PC-3 (cell line): ENCODE data around the gene ZNF672. TPM values are rescaled to one million over a fixed set of nuclear protein-coding genes. Genes with fewer than 3 reads are reported as not detected.

Experiments used
- ATAC-seq: fragments of 200-7000 bp; cut with Tn5 transposase; 2 replicates; pipeline ENCODE4 v1.9.1; 2020; ENCODE audit warnings: mild to moderate bottlenecking, moderate library complexity
- BruUV-seq: library from RNA; stranded (reverse); fragments of 400-500 nt; replicated peaks from 2 replicates; lab custom pipeline; 2021; lab: Mats Ljungman, UMichigan
- CTCF ChIA-PET: fragments of 300-600 bp; sonication (Branson Sonifier 250); formaldehyde crosslinking; loops from one replicate; lab custom pipeline; 2022; ENCODE audit warnings: antibody characterized with exemption; lab: Charles Lee
- POLR2A ChIA-PET: fragments of 300-600 bp; sonication (Branson Sonifier 250); formaldehyde crosslinking; loops from one replicate; lab custom pipeline; 2022; ENCODE audit warnings: antibody characterized with exemption; ENCODE audit not compliant: unreplicated experiment; lab: Charles Lee
- DNase-seq: peaks from one replicate; pipeline ENCODE4 v3.0.0-alpha.2; 2015
- H2AFZ ChIP-seq: fragments of 300-600 bp; sonication (generic); 2 replicates; pipeline ENCODE4 v1.6.0; 2016; ENCODE audit warnings: antibody characterized with exemption, low read length
- H3F3A ChIP-seq: fragments of 300-600 bp; sonication (generic); one replicate; pipeline ENCODE4 v1.6.0; 2017; ENCODE audit warnings: antibody characterized with exemption, low read length, control low read depth, mild to moderate bottlenecking; ENCODE audit not compliant: unreplicated experiment
- H3K27ac ChIP-seq: fragments of 300-600 bp; sonication (generic); 2 replicates; pipeline ENCODE4 v1.5.1; 2016; ENCODE audit warnings: mild to moderate bottlenecking, low read length
- H3K27me3 ChIP-seq: fragments of 300-600 bp; sonication (generic); 2 replicates; pipeline ENCODE4 v1.6.1; 2016; ENCODE audit warnings: low read length, mixed read lengths
- H3K36me3 ChIP-seq: fragments of 300-600 bp; sonication (generic); 2 replicates; pipeline ENCODE4 v1.6.1; 2016; ENCODE audit warnings: low read depth, mixed run types, low read length, mixed read lengths
- H3K4me1 ChIP-seq: fragments of 300-600 bp; sonication (generic); 2 replicates; pipeline ENCODE4 v1.5.1; 2016; ENCODE audit warnings: low read length; ENCODE audit not compliant: insufficient read depth
- H3K4me2 ChIP-seq: fragments of 300-600 bp; sonication (generic); 2 replicates; pipeline ENCODE4 v1.6.0; 2016; ENCODE audit warnings: low read length
- H3K4me3 ChIP-seq: fragments of 300-600 bp; sonication (generic); 2 replicates; pipeline ENCODE4 v1.5.1; 2016; ENCODE audit warnings: mild to moderate bottlenecking, low read length, mixed read lengths
- H3K79me2 ChIP-seq: fragments of 300-600 bp; sonication (generic); 2 replicates; pipeline ENCODE4 v1.6.1; 2017; ENCODE audit warnings: low read length, mixed read lengths
- H3K9ac ChIP-seq: fragments of 300-600 bp; sonication (generic); 2 replicates; pipeline ENCODE4 v1.6.0; 2016; ENCODE audit warnings: mild to moderate bottlenecking, low read length
- H3K9me2 ChIP-seq: fragments of 300-600 bp; sonication (generic); replicated peaks from 2 replicates; pipeline ENCODE4 v1.6.1; 2016; ENCODE audit warnings: mixed run types, low read length, mixed read lengths
- H3K9me3 ChIP-seq: fragments of 300-600 bp; sonication (generic); 2 replicates; pipeline ENCODE4 v1.6.1; 2016; ENCODE audit warnings: low read length, mixed read lengths
- H4K20me1 ChIP-seq: fragments of 300-600 bp; sonication (generic); 2 replicates; pipeline ENCODE4 v1.6.1; 2016; ENCODE audit warnings: low read length, mixed read lengths
- EZH2 ChIP-seq: fragments of 300-600 bp; sonication (generic); IDR thresholded peaks from one replicate; pipeline ENCODE4 v1.6.1; 2017; ENCODE audit warnings: antibody characterized with exemption, mild to moderate bottlenecking, low read length; ENCODE audit not compliant: unreplicated experiment
- EZH2phosphoT487 ChIP-seq: fragments of 300-600 bp; sonication (generic); IDR thresholded peaks from 2 replicates; pipeline ENCODE4 v1.6.1; 2018; ENCODE audit warnings: mild to moderate bottlenecking, antibody characterized with exemption, low read length, borderline replicate concordance
- intact Hi-C: fragments of 100-400 bp; cut with micrococcal nuclease; formaldehyde crosslinking; loops from 2 replicates; pipeline ENCODE4 v1.9.0; 2023
- total RNA-seq: library from RNA; depleted of rRNA; stranded (reverse); fragments of >200 nt; gene quantifications from 2 replicates; pipeline ENCODE4 v1.2.3, GENCODE V29; 2014
- TF ChIP-seq, protein P1 (sequence below): fragments of 300-600 bp; sonication (generic); conservative IDR thresholded peaks from 2 replicates; pipeline ENCODE4 v1.5.1; 2017; ENCODE audit warnings: antibody characterized with exemption, low read depth, mild to moderate bottlenecking, low read length

ZNF672 gene
- total RNA-seq, 1 experiment from 2014 or later, result 83.9 TPM

DNA sequence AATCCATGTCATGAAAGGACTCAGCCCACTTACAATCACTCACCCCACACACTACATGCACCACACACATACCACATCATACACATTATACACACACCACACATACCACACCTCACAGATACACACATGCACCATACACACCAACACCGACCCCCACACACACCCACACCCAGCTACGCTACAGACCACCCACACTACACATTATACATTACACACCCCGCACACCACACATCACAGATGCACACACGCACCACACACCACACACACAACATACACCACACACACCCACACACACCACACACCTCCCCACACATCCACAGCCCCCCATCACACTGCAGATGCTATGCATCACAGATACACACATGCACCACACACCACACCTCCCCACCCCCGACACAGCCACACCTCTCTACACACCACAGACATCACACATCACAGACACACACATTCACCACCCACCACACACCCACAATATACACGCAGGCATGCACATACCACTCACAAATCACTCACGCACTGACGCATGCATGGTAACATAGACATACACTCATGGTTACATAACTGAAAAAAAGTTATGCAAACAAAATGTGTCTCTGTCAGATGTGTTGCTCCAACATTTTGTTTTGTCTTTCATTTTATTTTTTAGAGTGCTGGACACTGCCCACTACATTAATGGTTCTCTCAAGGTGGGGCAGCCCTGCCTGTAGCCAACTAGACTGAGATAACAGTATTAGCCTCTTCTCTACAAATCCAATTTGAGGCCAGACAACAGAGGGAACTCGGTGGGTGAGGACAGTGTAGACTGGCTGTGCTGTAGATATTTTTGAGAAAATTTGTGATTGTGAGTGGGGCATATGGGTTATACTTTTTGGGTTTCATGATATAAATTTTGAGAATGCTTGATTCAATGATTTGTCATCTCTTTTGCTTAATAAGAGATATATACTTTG lies 52.8 kb downstream of the ZNF672 start:
- Histone ChIP-seq H3K9ac (no peak overlapping the region), H3K4me3 (no peak overlapping the region), H3K36me3 (no peaks in the 10 kb centered on the region)

DNA sequence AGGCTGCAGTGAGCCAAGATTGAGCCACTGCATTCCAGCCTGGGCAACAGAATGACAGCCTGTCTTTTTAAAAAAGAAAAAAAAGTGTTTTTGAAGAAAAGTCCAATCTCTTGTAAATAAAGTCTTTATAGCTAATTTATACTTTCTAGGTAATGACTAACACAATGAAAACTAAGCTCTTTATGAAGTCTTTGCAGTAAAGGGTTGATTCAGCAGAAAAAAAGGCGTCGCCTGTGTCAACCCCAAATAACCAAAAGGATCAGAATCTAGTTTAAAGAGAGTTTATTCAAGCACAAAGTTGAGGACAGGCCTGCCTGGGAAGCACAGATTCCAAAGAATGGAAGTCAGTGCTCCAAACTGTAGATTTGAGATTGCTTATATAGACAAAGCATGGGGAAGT lies 53.7 kb downstream of the ZNF672 start:
- no peaks in the 10 kb centered on the region for H3K27me3 ChIP-seq
- H3K4me2 ChIP-seq, result no peak overlapping the region
- no peak for DNase-seq
- ChIA-PET POLR2A (no interaction called here), CTCF (no interaction called here)
- no peaks in the 10 kb centered on the region for H4K20me1 ChIP-seq
- no peaks in the 10 kb centered on the region for H3K36me3 ChIP-seq
- H3K9me2 ChIP-seq, result no peaks in the 10 kb centered on the region
- no peak overlapping the region for H2AFZ ChIP-seq
- no peak overlapping the region for H3K4me3 ChIP-seq
- peak; percentile 18; the same call in 1 of the 2 replicates for ATAC-seq
- TF ChIP-seq, protein P1, sequence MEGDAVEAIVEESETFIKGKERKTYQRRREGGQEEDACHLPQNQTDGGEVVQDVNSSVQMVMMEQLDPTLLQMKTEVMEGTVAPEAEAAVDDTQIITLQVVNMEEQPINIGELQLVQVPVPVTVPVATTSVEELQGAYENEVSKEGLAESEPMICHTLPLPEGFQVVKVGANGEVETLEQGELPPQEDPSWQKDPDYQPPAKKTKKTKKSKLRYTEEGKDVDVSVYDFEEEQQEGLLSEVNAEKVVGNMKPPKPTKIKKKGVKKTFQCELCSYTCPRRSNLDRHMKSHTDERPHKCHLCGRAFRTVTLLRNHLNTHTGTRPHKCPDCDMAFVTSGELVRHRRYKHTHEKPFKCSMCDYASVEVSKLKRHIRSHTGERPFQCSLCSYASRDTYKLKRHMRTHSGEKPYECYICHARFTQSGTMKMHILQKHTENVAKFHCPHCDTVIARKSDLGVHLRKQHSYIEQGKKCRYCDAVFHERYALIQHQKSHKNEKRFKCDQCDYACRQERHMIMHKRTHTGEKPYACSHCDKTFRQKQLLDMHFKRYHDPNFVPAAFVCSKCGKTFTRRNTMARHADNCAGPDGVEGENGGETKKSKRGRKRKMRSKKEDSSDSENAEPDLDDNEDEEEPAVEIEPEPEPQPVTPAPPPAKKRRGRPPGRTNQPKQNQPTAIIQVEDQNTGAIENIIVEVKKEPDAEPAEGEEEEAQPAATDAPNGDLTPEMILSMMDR, result no peak
- TF ChIP-seq EZH2phosphoT487 (no peak), EZH2 (no peak)
- BruUV-seq, result no TSS peak
- no peak overlapping the region for H3K9ac ChIP-seq
- H3K79me2 ChIP-seq, result no peaks in the 10 kb centered on the region
- no peaks in the 10 kb centered on the region for H3K9me3 ChIP-seq
- H3K27ac ChIP-seq, result no peak overlapping the region
- no peaks in the 10 kb centered on the region for H3K4me1 ChIP-seq
- H3F3A ChIP-seq, result no peaks in the 10 kb centered on the region
- intact Hi-C loops, result no loop called here

More for the DNA sequence above, 52.8 kb downstream of the ZNF672 start:
- ChIA-PET CTCF (no interaction called here), POLR2A (no interaction called here)
- Histone ChIP-seq H3K4me2 (no peak overlapping the region), H3K9me2 (no peaks in the 10 kb centered on the region), H3K79me2 (no peaks in the 10 kb centered on the region), H3K9me3 (no peaks in the 10 kb centered on the region), H2AFZ (no peak overlapping the region), H3F3A (no peaks in the 10 kb centered on the region), H4K20me1 (no peaks in the 10 kb centered on the region), H3K27ac (no peak overlapping the region), H3K4me1 (no peaks in the 10 kb centered on the region), H3K27me3 (no peaks in the 10 kb centered on the region)
- DNase-seq (no peak), ATAC-seq (no peak)
- no TSS peak for BruUV-seq
- TF ChIP-seq, protein P1, result no peak
- TF ChIP-seq EZH2phosphoT487 (no peak), EZH2 (no peak)
- intact Hi-C loops, result no loop called here

DNA sequence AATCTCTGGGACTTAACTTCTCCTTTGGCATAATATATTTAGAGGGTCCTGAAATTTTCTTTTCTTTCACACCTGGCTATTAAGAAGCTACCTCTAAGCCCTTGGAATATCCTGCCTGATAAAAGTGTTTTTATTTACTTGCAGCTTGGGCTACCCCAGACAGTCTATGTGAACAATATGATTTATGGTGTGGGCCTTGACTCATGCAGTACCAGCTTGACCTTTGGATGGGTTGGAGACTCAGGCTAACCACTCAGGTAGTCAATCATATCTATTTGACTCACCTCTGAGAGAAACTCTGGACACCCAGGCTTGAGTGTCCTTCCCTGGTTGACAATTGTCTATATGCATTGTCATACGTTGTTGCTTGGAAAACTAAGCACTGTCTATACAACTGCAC lies 54.6 kb downstream of the ZNF672 start:
- ChIA-PET CTCF (no interaction called here), POLR2A (no interaction called here)
- TF ChIP-seq EZH2phosphoT487 (no peak), EZH2 (no peak)
- no peaks in the 10 kb centered on the region for H3K36me3 ChIP-seq
- 0 out of 2 replicates have a peak, but pooled peaks cover 4% of the 10 kb centered on the region for H3K27me3 ChIP-seq
- no peak overlapping the region for H2AFZ ChIP-seq
- H3K4me3 ChIP-seq, result no peak overlapping the region
- no peaks in the 10 kb centered on the region for H3K9me3 ChIP-seq
- H3K27ac ChIP-seq, result no peak overlapping the region
- no peaks in the 10 kb centered on the region for H3F3A ChIP-seq
- no peaks in the 10 kb centered on the region for H3K4me1 ChIP-seq
- H3K79me2 ChIP-seq, result no peaks in the 10 kb centered on the region
- no peak overlapping the region for H3K9ac ChIP-seq
- no TSS peak for BruUV-seq
- ATAC-seq (peak; percentile 53), DNase-seq (peak; percentile 47)
- no peaks in the 10 kb centered on the region for H3K9me2 ChIP-seq
- no peak overlapping the region for H3K4me2 ChIP-seq
- intact Hi-C loops, result no loop called here
- H4K20me1 ChIP-seq, result no peaks in the 10 kb centered on the region
